GM12878 (cell line): ENCODE data around the gene KCNA3. TPM values are rescaled to one million over a fixed set of nuclear protein-coding genes. Genes with fewer than 3 reads are reported as not detected.

Source experiments
- polyA plus RNA-seq, 11 experiments: library from polyadenylated mRNA; depleted of rRNA in 4 of 11; unstranded in 6 of 11; stranded (reverse) in 5 of 11; fragments of >200 nt; fragmentation: Nextera tagmentation in 4 of 11; fragmentation: Illumina TruSeq in 1 of 11; extraction: Ambion mirVana in 4 of 11; extraction: Trizol in 1 of 11; gene quantifications; 1 replicate in 1 of 11; 2 replicates in 10 of 11; pipeline versions ENCODE4 v1.2.1 to v1.2.3, GENCODE V29; 2011 to 2016; ENCODE audit warnings: inconsistent platforms in 2 of 11, missing spikeins in 2 of 11, low read depth in 1 of 11
- total RNA-seq, 4 experiments: library from RNA; depleted of rRNA in 3 of 4; stranded (reverse); fragments of >200 nt in 3 of 4; fragmentation: Illumina TruSeq in 1 of 4; extraction: Trizol in 1 of 4; gene quantifications; 2 replicates each; pipeline versions ENCODE4 v1.2.1 to v1.2.3, GENCODE V29; 2013 to 2021

KCNA3 gene
- total and polyA plus RNA-seq, 10 of the 15 experiments (the other 5 are each of a cell fraction or from before 2014, with no cell fraction given), result 0.10 to 3.3 (median 1.7) TPM

Other genes with a start within 250 kb of the KCNA3 start
- gene PROK1, start 223.8 kb downstream of the KCNA3 start, total RNA-seq (2014; rRNA removed), result not detected in 2 replicates
- not detected in 2 replicates for gene PROK1, start 223.8 kb downstream of the KCNA3 start, total RNA-seq (2014; rRNA removed; fragmentation: Illumina TruSeq; extraction: Trizol)
- not detected in 2 replicates for gene PROK1, start 223.8 kb downstream of the KCNA3 start, total RNA-seq (2021)
- not detected in 2 replicates for gene PROK1, start 223.8 kb downstream of the KCNA3 start, polyA plus RNA-seq (2011; rRNA removed)
- gene PROK1, start 223.8 kb downstream of the KCNA3 start, polyA plus RNA-seq (2014; fragmentation: Illumina TruSeq; extraction: Trizol), result not detected in 2 replicates
- gene PROK1, start 223.8 kb downstream of the KCNA3 start, polyA plus RNA-seq (2014; fragmentation: Nextera tagmentation; extraction: Ambion mirVana), result not detected
- not detected in 2 replicates for gene PROK1, start 223.8 kb downstream of the KCNA3 start, polyA plus RNA-seq (2014; rRNA removed)
- not detected for gene PROK1, start 223.8 kb downstream of the KCNA3 start, polyA plus RNA-seq (2016; fragmentation: Nextera tagmentation; extraction: Ambion mirVana)
- not detected in 2 replicates for gene KCNA10, start 155.8 kb downstream of the KCNA3 start, total RNA-seq (2014; rRNA removed)
- not detected in 2 replicates for gene KCNA10, start 155.8 kb downstream of the KCNA3 start, total RNA-seq (2014; rRNA removed; fragmentation: Illumina TruSeq; extraction: Trizol)
- gene KCNA10, start 155.8 kb downstream of the KCNA3 start, total RNA-seq (2021), result not detected in 2 replicates
- gene KCNA10, start 155.8 kb downstream of the KCNA3 start, polyA plus RNA-seq (2011; rRNA removed), result not detected in 2 replicates
- gene KCNA10, start 155.8 kb downstream of the KCNA3 start, polyA plus RNA-seq (2014; fragmentation: Illumina TruSeq; extraction: Trizol), result not detected in 2 replicates
- gene KCNA10, start 155.8 kb downstream of the KCNA3 start, polyA plus RNA-seq (2014; fragmentation: Nextera tagmentation; extraction: Ambion mirVana), result not detected
- gene KCNA10, start 155.8 kb downstream of the KCNA3 start, polyA plus RNA-seq (2014; rRNA removed), result not detected in 2 replicates
- gene KCNA10, start 155.8 kb downstream of the KCNA3 start, polyA plus RNA-seq (2016; fragmentation: Nextera tagmentation; extraction: Ambion mirVana), result not detected
- 0.11 and 0.17 TPM in 2 replicates for gene KCNA2, start 68.6 kb downstream of the KCNA3 start, total RNA-seq (2014; rRNA removed)
- gene KCNA2, start 68.6 kb downstream of the KCNA3 start, total RNA-seq (2014; rRNA removed; fragmentation: Illumina TruSeq; extraction: Trizol), result 0.13 and 0.14 TPM in 2 replicates
- 0.08 and 0.38 TPM in 2 replicates for gene KCNA2, start 68.6 kb downstream of the KCNA3 start, total RNA-seq (2021)
- 0.01 and 0.07 TPM in 2 replicates for gene KCNA2, start 68.6 kb downstream of the KCNA3 start, polyA plus RNA-seq (2011; rRNA removed)
- 0.06 and 0.56 TPM in 2 replicates for gene KCNA2, start 68.6 kb downstream of the KCNA3 start, polyA plus RNA-seq (2014; fragmentation: Illumina TruSeq; extraction: Trizol)
- under 1 TPM in 1 of 2 experiments, not detected in 1; 0.02 TPM for gene KCNA2, start 68.6 kb downstream of the KCNA3 start, polyA plus RNA-seq (2014; fragmentation: Nextera tagmentation; extraction: Ambion mirVana)
- 0.03 and 0.14 TPM in 2 replicates for gene KCNA2, start 68.6 kb downstream of the KCNA3 start, polyA plus RNA-seq (2014; rRNA removed)
- under 1 TPM in 1 of 2 experiments, not detected in 1; 0.07 TPM for gene KCNA2, start 68.6 kb downstream of the KCNA3 start, polyA plus RNA-seq (2016; fragmentation: Nextera tagmentation; extraction: Ambion mirVana)
- gene CD53, start 198.2 kb upstream of the KCNA3 start, total RNA-seq (2014; rRNA removed), result 496 and 596 TPM in 2 replicates
- gene CD53, start 198.2 kb upstream of the KCNA3 start, total RNA-seq (2014; rRNA removed; fragmentation: Illumina TruSeq; extraction: Trizol), result 486 and 494 TPM in 2 replicates
- gene CD53, start 198.2 kb upstream of the KCNA3 start, total RNA-seq (2021), result 350 and 358 TPM in 2 replicates
- 1,389 and 1,504 TPM in 2 replicates for gene CD53, start 198.2 kb upstream of the KCNA3 start, polyA plus RNA-seq (2011; rRNA removed)
- gene CD53, start 198.2 kb upstream of the KCNA3 start, polyA plus RNA-seq (2014; fragmentation: Illumina TruSeq; extraction: Trizol), result 647 and 743 TPM in 2 replicates
- gene CD53, start 198.2 kb upstream of the KCNA3 start, polyA plus RNA-seq (2014; fragmentation: Nextera tagmentation; extraction: Ambion mirVana), result 100 to 1,000 TPM; 698 to 917 TPM
- gene CD53, start 198.2 kb upstream of the KCNA3 start, polyA plus RNA-seq (2014; rRNA removed), result 486 and 579 TPM in 2 replicates
- 100 to 1,000 TPM; 393 to 399 TPM for gene CD53, start 198.2 kb upstream of the KCNA3 start, polyA plus RNA-seq (2016; fragmentation: Nextera tagmentation; extraction: Ambion mirVana)